Fibroblast of skin of left biceps (primary cell): Measurements from ENCODE around the gene DLGAP1.
A peak's percentile ranks its signal among the peaks of the same experiment; 100 is the strongest.

Experiments used
- DNase-seq, 2 experiments: peaks; one replicate each; pipeline ENCODE4 v3.0.0-alpha.2; 2013; ENCODE audit warnings: low read depth in 2 of 2

Gene DLGAP1

GRCh38 chr18:3541549-3542386 lies 913.3 kb downstream of the DLGAP1 start:
- DNase-seq, result no peak

DNA sequence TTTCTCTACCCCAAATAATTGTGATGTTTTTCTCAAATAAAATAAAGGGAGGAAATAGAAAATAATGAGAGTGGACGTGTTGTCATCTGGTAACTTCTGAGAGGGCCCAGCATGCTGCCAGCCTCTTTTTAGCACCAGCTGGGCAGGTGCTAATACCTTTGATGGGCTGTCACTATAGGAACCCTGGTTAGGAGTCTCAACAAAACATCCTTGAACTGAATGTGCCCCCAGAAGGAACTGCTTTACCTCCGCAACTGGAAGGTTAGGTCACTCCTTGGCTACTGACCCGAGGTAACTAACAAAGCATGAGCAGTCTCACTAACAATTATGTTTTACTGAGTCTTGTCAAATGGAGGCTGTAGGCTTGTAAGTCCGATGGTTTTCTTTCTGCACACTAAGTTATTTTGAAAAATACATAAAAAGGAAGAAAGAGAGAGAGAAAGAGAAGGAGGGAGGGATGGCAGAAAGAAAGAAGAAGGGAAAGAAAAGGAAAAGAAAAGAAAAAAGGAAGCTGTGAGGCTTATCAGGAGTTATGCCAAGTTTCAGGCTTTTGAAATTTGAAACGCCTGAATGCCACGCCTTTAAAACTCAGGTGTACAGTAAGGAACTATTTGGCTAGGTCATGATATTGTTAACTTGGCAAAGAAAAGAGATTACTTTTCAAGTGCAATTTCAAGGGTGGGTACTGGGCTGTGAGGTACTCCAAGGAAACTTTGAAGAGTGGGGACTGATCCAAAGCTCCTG lies 914.1 kb downstream of the DLGAP1 start:
- DNase-seq, result no peak

GRCh38 chr18:3538954-3539617 lies 916.0 kb downstream of the DLGAP1 start:
- no peak for DNase-seq

DNA sequence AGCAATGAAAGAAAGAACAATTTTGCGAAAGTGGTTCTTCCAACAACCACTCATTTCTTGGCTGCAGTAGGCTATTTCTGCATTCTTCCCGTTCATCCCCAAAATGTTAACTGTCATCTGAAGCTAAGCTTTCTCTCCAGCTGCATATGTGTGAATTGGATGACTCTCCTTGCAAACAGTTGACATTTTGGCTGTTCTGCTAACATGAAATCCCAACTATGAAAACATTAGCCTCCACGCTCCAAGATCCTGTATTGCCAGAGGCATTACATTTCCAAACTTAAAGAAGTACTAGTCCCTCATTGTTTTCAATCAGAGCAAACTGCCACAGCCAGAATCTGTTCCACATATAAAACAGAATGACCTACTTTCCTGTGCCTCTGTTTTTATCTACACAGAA lies 916.7 kb downstream of the DLGAP1 start:
- DNase-seq, result no peak

GRCh38 chr18:3530807-3531206 lies 924.3 kb downstream of the DLGAP1 start:
- no peak for DNase-seq

GRCh38 chr18:3529601-3530000 lies 925.5 kb downstream of the DLGAP1 start:
- DNase-seq, result no peak

- no peak for DNase-seq
These were observed 926.0 kb downstream of the DLGAP1 start for GRCh38 chr18:3529077-3529476.

GRCh38 chr18:3528231-3528630 lies 926.9 kb downstream of the DLGAP1 start:
- DNase-seq, result no peak

- peak; percentile 29 to 45 for DNase-seq
These were observed 928.4 kb downstream of the DLGAP1 start for GRCh38 chr18:3526421-3527354.

DNA sequence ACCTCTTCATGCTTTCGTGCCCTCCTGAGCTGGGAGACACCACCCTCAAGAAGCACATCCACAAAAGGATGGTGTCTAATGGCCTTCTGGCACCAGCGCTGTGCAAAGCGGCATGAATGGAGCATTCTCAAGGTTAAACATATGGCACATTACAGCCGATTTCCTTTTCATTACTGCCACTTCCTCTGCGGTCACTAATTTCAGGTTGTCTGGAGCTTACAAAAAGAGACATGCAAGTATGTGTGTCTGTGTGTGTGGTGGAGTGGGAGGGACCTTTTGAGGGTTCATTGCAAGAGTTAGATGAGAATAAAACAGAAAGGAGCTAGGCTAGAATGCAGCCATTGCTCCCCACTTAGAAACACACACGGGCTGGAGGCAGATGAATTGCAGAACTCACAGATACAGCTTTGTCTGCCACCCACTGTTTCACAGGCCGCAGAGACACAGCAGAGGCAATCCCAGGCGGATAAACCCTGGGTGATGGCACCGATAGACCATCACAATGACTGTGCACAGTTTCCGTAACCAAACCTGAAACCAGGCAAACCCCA lies 929.2 kb downstream of the DLGAP1 start:
- no peak for DNase-seq

DNA sequence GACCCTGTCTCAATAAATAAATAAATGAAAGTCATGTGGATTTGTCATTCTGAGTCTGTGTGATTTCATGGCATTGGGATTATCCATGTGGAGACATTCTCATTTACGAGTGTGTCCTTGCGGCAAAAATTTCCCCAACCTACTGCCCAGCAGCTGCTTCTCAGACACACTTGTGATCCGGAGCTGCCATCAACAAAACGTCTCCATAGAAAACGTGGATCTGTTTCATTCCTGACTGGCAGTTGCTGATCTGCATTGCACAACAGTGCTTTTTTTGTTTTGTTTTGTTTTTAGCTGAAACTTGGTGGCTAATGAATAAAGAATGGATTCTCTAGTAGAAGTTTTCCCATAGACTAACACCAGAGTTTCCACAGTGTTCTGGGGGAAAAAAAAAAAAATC lies 930.4 kb downstream of the DLGAP1 start:
- DNase-seq, result no peak

- DNase-seq, result no peak
These were observed 934.6 kb downstream of the DLGAP1 start for GRCh38 chr18:3520230-3521085.

DNA sequence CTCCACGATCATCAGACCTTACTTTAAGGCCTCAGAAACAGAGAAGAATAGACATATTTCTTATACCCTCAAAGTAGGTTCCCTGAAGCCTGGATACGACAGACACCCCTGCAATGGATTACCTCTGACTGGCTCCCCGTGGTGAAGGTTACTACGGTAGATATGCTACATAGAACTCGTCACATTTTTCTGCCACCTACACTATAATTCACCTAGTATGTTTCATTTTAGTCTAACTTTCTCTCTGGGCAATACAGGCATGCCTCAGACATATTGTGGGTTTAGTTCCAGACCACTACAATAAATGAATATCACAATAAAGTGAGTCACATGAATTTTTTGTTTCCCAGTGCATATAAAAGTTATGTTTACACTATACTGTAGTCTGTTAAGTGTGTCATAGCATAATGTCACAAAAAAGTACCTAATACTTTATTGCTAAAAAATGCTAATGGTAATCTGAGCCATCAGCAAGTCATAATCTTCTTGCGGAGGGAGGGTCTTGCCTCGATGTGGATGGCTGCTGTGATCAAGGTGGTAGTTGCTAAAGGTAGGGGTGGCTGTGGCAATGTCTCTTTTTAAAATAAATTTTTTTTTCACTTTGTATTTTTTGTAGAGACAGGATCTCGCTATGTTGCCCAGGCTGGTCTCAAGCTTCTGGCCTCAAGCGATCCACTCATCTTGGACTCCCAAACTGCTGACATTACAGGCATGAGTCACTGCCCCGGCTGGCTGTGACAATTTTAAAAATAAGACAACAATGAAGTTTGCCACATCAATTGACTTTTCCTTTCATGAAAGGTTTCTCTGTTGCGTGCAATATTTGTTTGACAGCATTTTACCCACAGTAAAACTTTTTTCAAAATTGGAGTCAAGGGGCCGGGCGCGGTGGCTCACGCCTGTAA lies 940.5 kb downstream of the DLGAP1 start:
- no peak for DNase-seq

- no peak for DNase-seq
These were observed 941.6 kb downstream of the DLGAP1 start for GRCh38 chr18:3513481-3513880.

DNA sequence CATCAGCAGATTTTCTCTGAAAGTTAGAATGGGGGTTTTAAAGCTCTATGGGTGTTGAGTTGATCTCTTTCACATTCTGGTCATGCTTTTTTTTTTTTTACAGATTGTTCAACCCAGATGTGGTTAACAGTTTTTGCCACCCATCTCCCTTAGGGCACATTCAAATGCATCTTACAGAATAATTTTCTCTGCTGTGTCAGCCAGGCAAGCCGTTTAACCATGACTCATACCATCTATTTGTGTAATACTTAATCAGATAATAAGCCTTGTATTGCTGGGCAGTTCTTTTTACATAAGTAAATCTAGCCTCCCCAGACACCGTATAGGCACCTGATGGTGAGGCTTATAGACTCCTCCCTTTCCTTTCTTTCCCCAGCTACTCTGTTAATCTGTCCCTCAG lies 943.1 kb downstream of the DLGAP1 start:
- DNase-seq, result peak; percentile 36 to 47

GRCh38 chr18:3510896-3511295 lies 944.2 kb downstream of the DLGAP1 start:
- no peak for DNase-seq

DNA sequence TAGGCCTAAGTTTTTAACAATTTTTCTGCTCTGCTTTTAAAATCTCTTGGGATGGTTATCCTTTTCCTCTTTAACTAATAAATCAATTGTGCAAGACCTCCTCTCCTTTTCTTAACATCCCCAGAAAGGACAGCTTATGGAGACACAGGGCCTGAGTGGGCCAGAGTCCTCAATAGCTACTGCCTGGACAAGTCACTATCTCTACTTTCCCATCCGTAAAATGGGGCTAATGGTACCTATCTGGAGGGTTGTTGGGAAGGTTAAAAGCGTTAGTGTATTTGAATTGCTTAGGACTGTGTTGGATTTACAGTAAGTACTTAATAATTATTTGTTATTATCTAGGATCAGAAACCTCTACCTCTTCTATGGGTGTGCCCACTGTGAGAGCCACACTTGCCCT lies 945.1 kb downstream of the DLGAP1 start:
- no peak for DNase-seq

DNA sequence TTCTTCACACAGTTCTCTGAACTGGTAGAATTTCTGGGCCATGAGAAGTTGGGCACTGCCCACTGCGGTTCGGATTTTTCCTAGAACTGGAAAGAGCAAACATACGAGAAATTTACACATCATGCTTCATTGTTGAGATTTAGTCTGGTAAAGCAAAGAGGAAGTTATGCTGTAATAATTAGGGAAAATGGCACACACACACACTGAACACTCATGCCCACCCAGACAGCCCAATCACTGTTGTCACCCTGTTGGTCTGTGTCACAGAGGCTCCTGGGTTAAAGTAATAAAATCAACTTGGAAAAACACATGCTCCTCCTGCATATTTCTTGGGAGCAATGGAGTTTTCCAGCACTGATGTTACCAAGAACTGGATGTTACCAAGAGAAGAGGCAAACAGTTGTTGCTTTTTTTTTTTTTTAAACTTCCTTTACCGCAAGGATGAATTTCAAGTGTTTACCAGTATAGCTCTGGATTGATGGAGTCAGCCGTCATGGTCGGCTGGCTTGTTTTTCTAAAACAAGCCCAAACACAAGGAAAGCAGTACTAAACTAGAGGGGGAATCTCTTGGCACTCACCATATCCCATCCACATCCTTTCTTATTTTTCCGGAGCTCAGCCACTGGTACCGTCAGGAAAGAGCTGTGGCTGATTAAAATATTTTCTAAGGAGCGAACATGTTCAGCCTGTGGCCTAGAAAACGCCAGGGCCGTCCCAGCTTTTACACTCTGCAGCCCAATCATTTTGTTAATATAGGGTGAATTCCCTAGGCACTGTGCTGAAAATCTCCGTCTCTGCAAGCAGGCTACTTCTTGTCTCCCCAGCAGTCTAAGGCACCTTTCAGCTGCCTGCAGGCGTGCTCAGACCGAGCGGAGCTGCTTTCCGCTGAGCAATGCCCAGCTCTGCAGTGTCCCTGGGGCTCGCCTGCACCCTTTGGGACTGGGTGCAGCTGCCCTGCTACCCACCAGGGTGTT lies 946.2 kb downstream of the DLGAP1 start:
- no peak for DNase-seq
